ENCODE measurements around the gene AFAP1L2.
"Not testable (repeated sequence)": the region's sequence is repeated elsewhere in the genome, so short reads cannot be mapped to it uniquely, and the experiment has no call there.

The AFAP1L2 gene

DNA sequence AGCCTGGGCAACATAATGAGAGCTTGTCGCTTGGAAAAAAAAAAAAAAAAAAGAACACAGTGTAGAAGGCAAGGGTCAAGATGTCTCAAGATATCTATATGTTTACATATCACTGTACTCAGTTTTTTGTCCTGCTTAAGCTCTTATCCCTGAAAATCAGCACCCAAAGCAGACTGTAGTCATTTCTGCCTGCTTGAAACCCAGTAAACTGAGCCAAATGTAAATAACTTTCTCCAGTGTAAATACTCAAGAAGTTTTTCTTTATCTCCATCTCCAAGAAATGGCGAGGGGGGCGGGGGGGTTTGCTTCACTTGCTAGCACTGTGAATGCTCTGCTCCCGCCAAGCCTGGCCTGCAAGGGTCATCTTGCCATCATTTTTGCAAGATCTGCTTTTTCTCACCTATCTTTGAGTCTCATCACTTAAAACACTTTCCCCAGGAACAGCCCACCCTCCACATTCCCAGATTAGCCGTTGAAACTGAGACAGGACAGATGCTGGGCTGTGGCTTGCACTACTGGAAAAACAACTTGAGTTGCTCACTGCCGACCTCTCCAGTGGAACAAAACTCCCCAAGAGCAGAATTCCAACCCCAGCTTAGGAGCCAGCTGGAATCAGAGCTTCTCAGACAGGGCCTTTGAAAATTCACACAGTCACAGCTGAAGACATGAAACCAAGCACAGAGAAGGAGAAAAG, 54.6 kb downstream of the AFAP1L2 start:
- H3K36me3 ChIP-seq: no peaks in the 10 kb centered on the region
- TF ChIP-seq CTCF (IDR thresholded peaks at IDR 0.05; ENCODE audit: low read depth, low read length): no peak
- H3K9me3 ChIP-seq (ENCODE audit: severe bottlenecking): no peaks in the 10 kb centered on the region
- no peak overlapping the region for H3K27ac ChIP-seq
- no peaks in the 10 kb centered on the region for H3K27me3 ChIP-seq (ENCODE audit: insufficient read depth, low read depth, severe bottlenecking)
- H3K4me3 ChIP-seq (ENCODE audit: low read depth, low read length): no peak overlapping the region
- DNase-seq: no peak

GRCh38 chr10:114349071-114349470, 55.2 kb downstream of the AFAP1L2 start:
- not testable (repeated sequence) for H3K9me3 ChIP-seq (ENCODE audit: severe bottlenecking); H3K27ac ChIP-seq; DNase-seq; H3K36me3 ChIP-seq; H3K4me3 ChIP-seq (ENCODE audit: low read depth, low read length); H3K27me3 ChIP-seq (ENCODE audit: insufficient read depth, low read depth, severe bottlenecking)

- H3K27me3 ChIP-seq (ENCODE audit: insufficient read depth, low read depth, severe bottlenecking): no peaks in the 10 kb centered on the region
- DNase-seq: no peak
- H3K36me3 ChIP-seq: no peaks in the 10 kb centered on the region
- H3K27ac ChIP-seq: no peak overlapping the region
- no peaks in the 10 kb centered on the region for H3K9me3 ChIP-seq (ENCODE audit: severe bottlenecking)
- no peak overlapping the region for H3K4me3 ChIP-seq (ENCODE audit: low read depth, low read length)
- no peak for TF ChIP-seq CTCF (IDR thresholded peaks at IDR 0.05; ENCODE audit: low read depth, low read length)
These were observed 56.5 kb downstream of the AFAP1L2 start for GRCh38 chr10:114347791-114348190.

GRCh38 chr10:114347241-114347640, 57.1 kb downstream of the AFAP1L2 start:
- Histone ChIP-seq H3K4me3 (ENCODE audit: low read depth, low read length) (no peak overlapping the region), H3K27me3 (ENCODE audit: insufficient read depth, low read depth, severe bottlenecking) (no peaks in the 10 kb centered on the region), H3K36me3 (no peaks in the 10 kb centered on the region), H3K27ac (no peak overlapping the region), H3K9me3 (ENCODE audit: severe bottlenecking) (no peaks in the 10 kb centered on the region)
- no peak for DNase-seq
- no peak for TF ChIP-seq CTCF (IDR thresholded peaks at IDR 0.05; ENCODE audit: low read depth, low read length)

GRCh38 chr10:114346176-114347031, 57.9 kb downstream of the AFAP1L2 start:
- Histone ChIP-seq H3K27me3 (ENCODE audit: insufficient read depth, low read depth, severe bottlenecking) (no peaks in the 10 kb centered on the region), H3K27ac (no peak overlapping the region), H3K36me3 (no peaks in the 10 kb centered on the region), H3K9me3 (ENCODE audit: severe bottlenecking) (no peaks in the 10 kb centered on the region), H3K4me3 (ENCODE audit: low read depth, low read length) (no peak overlapping the region)
- TF ChIP-seq CTCF (IDR thresholded peaks at IDR 0.05; ENCODE audit: low read depth, low read length): no peak
- no peak for DNase-seq

DNA sequence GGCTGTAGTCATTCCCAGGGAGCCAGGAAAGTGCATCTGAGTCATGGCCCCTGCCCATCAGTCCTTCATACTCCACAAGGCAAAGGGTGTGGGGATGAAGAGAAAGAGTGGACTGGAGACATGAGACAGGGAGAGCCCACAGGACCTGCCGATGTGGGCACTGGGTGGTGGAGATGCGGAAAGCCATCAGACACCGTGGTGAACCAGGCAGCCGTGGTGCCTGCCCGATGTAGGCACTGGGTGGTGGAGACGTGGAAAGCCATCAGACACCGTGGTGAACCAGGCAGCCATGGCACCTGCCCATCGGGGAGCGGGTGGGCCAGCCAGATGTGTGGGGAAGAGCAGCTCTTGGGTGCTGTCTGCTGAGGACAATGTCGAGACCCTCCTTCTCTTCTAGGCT, 58.6 kb downstream of the AFAP1L2 start:
- DNase-seq: no peak
- no peaks in the 10 kb centered on the region for H3K27me3 ChIP-seq (ENCODE audit: insufficient read depth, low read depth, severe bottlenecking)
- no peaks in the 10 kb centered on the region for H3K36me3 ChIP-seq
- no peak overlapping the region for H3K27ac ChIP-seq
- no peak for TF ChIP-seq CTCF (IDR thresholded peaks at IDR 0.05; ENCODE audit: low read depth, low read length)
- no peak overlapping the region for H3K4me3 ChIP-seq (ENCODE audit: low read depth, low read length)
- H3K9me3 ChIP-seq (ENCODE audit: severe bottlenecking): no peaks in the 10 kb centered on the region
